Activated T-cell treated with anti-CD3 and anti-CD28 coated beads, Interleukin-2, amount 50 U/mL, for 4 hours (primary cell): Measurements from ENCODE around the gene SNRPD2. TPM values are rescaled to one million over a fixed set of nuclear protein-coding genes. Genes with fewer than 3 reads are reported as not detected.
"Not testable (repeated sequence)": the region's sequence is repeated elsewhere in the genome, so short reads cannot be mapped to it uniquely, and the experiment has no call there.

Source experiments
- ATAC-seq, 2 donors: fragments of 200-7000 bp; cut with Tn5 transposase; one replicate each; pipeline ENCODE4 v1.10.0; 2021
- DNase-seq: peaks from one replicate; pipeline ENCODE4 v3.0.0-alpha.2; 2020
- H3K27me3 Mint-ChIP-seq: one replicate; pipeline ENCODE4 v1.8.0; 2021; ENCODE audit warnings: low read depth, mixed read lengths
- H3K36me3 Mint-ChIP-seq: one replicate; pipeline ENCODE4 v1.8.0; 2022; ENCODE audit warnings: mixed read lengths; ENCODE audit not compliant: insufficient read depth
- H3K4me1 Mint-ChIP-seq: one replicate; pipeline ENCODE4 v1.8.0; 2021; ENCODE audit warnings: low read depth, mixed read lengths
- H3K4me3 Mint-ChIP-seq: one replicate; pipeline ENCODE4 v1.8.0; 2021; ENCODE audit warnings: mild to moderate bottlenecking, moderate library complexity, mixed read lengths
- H3K9me3 Mint-ChIP-seq: one replicate; pipeline ENCODE4 v1.8.0; 2021; ENCODE audit warnings: mixed read lengths
- total RNA-seq, 3 donors: library from RNA; stranded (reverse); gene quantifications; one replicate each; pipeline ENCODE4 v1.2.1, GENCODE V29; 2021

The SNRPD2 gene
- 100 to 1,000 TPM; 903 to 949 (median 911) TPM for total RNA-seq

DNA sequence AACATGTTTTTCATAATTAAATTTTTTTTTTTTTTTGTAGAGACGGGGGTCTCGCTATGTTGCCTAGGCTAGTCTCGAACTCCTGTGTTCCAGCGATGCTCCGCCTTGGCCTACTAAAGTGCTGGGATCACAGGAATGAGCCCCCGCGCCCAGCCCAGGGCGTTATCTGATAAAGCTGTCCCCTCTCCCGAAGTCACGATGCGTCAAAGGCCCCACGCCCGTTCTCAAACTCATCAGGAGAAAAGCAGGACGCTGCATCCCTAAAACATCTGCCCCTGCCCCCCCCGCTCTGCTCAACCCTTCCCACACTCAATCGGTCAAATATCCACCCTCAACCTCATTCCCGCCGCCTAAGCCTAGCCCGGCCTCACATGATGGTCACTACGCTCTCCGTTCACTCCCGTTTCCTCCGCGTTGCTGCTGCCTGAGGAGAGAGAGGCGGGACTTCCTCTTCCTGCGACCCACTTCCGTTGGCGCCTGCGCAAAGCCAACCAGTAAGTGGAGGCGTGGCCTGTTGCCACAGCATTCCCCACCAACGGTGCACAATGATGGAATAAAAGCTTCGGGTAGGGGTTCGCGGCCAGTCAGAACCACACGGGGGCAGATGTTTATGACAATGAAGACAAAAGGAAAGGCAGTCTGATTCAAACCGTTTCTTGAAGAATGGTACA is at the start of gene SNRPD2:
Gene SNRPD2, minus strand, starts transcription at position 438 of the 671 bp plus-strand sequence. Its CDS starts 65 bp downstream, at position 373.
- peak; percentile 53 to 61 for ATAC-seq
- H3K4me3 Mint-ChIP-seq, result peak within 1 kb of the TSS; percentile 94

DNA sequence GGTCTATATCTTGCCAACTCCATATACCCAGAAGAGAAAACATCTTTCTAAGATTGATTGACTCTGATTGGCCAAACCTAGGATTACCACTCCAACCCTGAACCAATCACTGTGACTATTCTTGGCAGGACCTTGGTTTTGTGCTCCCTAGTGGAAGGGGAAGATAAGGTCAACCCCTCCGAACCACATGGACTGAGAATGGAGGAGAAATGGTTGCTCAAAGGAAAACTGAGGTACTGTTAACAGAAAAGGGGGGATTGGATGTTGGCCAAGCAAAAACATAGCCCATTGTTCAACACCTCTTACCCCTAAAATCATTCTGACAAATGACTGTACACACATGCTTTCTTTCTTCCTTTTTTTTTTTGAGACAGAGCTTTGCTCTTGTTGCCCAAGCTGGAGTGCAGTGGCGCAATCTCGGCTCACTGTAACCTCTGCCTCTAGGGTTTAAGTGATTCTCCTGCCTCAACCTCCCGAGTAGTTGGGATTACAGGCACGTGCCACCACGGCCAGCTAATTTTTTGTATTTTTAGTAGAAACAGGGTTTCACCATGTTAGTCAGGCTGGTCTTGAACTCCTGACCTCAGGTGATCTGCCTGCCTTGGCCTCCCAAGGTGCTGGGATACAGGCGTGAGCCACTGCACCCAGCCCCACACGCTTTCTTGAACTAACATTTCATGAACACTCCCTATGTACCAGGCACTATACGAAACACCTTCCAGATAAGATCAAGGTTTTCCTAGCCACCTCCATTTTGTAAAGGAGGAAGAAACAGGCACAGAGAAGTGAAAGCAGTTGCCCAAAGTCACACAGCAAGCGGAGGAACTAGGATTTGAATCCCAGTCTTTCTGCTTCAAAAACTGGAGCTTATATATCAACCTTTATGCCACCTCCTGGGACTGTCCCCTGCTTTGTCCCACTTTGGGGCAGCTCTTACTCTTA is 48.0 kb upstream of the SNRPD2 start:
- no peak for ATAC-seq
- H3K4me1 Mint-ChIP-seq, result no peaks in the 10 kb centered on the region
- H3K36me3 Mint-ChIP-seq, result no peaks in the 10 kb centered on the region
- DNase-seq, result no peak
- no peaks in the 10 kb centered on the region for H3K9me3 Mint-ChIP-seq
- no peak overlapping the region for H3K4me3 Mint-ChIP-seq
- H3K27me3 Mint-ChIP-seq, result peaks cover 11% of the 10 kb centered on the region

More for the DNA sequence above, at the start of gene SNRPD2:
- Mint-ChIP-seq H3K4me1 (peaks cover 24% of the 10 kb centered on the region), H3K9me3 (no peaks in the 10 kb centered on the region), H3K36me3 (peaks cover 27% of the 10 kb centered on the region), H3K27me3 (no peaks in the 10 kb centered on the region)
- DNase-seq, result peak; percentile 87

DNA sequence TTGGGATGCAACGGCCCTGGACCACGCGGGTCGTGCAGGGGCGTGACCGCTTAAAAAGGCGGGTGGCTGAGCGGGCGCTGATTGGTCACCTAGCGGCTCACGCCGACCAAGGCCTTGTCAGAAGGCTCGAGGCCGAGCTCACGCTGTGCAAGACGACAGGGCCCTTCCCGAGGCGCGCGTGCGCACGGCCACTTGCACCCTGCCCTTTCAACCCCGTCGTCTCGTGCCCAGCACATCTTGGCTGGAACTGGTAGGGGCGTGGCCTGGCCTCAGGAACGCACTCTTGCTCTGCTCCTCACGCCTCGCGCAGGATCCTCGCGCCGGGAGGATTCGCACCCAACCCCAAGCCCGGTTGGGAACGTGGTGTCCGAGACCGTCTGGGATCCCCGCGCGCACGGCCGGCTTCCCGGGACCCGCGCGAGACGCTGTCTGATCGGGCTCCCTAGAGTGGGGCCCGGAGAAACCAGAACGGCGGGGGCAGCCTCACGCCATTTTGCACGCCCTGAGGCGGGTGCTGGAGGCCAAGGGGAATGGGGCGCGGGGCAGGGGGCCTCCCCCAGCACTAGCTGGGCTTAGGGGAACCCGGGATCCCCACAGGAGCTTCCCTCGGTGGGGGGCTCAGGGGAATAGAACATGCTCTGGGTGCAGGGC is 41.5 kb upstream of the SNRPD2 start, which contains the start of gene MEIOSIN:
Gene MEIOSIN, plus strand, starts transcription at position 280 of the 651 bp plus-strand sequence. CDS start 1,938 bp downstream, outside the sequence.
- H3K4me1 Mint-ChIP-seq, result peaks cover 18% of the 10 kb centered on the region
- no peaks in the 10 kb centered on the region for H3K36me3 Mint-ChIP-seq
- no peak within 1 kb of the TSS for H3K4me3 Mint-ChIP-seq
- H3K9me3 Mint-ChIP-seq, result no peaks in the 10 kb centered on the region
- no peak for ATAC-seq
- no peaks in the 10 kb centered on the region for H3K27me3 Mint-ChIP-seq
- no peak for DNase-seq

DNA sequence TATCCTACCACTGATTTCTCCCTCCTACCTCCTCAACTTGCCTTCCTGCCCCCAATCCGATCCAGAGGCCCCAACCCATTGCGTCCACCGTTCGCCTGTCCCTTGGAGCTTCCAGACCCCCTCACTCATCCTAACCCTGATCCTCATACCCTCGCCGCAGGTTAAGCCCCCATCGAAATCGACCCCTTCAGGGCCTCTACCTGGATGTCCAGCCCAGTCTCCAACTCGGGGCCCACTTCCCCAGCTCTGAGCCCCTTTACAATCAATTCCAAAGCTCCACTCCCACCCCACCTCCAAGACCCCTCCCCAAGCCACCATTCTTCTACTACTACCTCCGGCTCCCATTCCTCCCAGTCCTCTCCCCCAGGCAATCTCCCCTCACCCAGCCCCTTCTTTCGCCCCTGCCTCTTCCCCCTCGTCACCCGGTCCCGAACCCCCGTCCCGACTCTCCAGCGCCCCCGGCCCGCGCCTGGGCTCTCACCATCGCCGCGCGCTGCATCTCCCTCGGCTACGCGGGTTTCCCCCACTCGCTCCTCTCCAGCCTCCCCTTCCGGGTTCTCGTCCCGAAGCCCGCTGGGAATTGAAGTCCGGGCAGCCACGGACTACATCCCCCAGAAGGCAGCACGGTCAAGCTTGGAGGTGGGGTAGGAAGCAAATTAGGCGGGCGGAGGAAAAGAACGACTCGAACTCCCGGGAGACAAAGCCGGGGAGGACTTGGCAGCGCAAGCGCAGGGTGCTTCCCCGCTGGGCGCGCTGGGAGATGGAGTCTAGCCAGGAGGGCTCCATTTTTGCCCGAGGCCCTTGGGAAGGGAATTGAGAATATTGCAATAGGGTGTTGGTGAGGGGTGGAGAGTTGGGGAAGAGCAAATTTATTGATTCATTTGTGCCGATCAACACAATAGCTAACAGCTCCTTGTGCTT is 38.9 kb upstream of the SNRPD2 start, which contains the start of gene FBXO46:
Gene FBXO46, minus strand, starts transcription at position 529 of the 921 bp plus-strand sequence. CDS start 17,401 bp downstream, outside the sequence.
- ATAC-seq, result peak; percentile 99
- no peaks in the 10 kb centered on the region for H3K36me3 Mint-ChIP-seq
- H3K4me1 Mint-ChIP-seq, result peaks cover 23% of the 10 kb centered on the region
- no peaks in the 10 kb centered on the region for H3K27me3 Mint-ChIP-seq
- H3K4me3 Mint-ChIP-seq, result peak within 1 kb of the TSS; percentile 97
- DNase-seq, result peak; percentile 89
- no peaks in the 10 kb centered on the region for H3K9me3 Mint-ChIP-seq

DNA sequence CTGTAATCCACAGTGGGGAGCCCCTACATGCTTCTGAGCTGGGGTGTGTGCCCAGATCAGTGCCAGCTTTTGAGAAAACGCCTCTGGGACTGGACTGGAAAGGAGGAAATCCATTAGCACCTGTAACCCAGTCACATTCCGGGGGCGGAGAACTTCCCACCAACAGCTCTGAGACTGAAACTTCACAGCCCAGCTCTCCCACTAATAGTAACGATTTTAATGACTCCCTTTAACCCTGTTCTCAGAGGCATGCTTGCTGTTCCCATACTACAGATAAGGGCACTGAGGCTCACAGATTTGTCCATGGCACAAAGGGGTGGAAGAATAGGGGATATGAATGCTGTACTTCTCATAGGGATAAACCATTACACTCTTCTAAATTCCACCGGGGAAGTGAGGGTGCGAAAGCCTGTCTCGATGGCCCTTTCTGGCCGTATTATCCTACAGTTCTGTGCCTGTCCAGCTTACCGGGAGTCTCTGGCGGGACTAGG is 38.1 kb upstream of the SNRPD2 start:
- Mint-ChIP-seq H3K9me3 (no peaks in the 10 kb centered on the region), H3K4me3 (peak overlapping the region; percentile 97), H3K27me3 (no peaks in the 10 kb centered on the region)

DNA sequence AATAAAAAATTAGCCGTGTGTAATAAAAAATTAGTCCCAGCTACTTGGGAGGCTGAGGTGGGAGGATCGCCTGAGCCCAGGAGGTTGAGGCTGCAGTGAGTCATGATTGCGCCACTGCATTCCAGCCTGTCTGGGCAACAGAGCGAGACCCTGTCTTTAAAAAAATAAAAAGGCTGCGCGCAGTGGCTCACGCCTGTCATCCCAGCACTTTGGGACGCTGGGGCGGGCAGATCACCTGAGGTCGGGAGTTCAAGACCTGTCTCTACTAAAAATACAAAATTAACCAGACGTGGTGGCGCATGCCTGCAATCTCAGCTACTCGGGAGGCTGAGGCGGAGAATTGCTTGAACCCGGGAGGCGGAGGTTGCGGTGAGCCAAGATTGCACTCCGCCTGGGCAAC is 36.9 kb upstream of the SNRPD2 start:
- H3K4me3 Mint-ChIP-seq, H3K36me3 Mint-ChIP-seq, H3K27me3 Mint-ChIP-seq, ATAC-seq, DNase-seq, H3K9me3 Mint-ChIP-seq: not testable (repeated sequence)
- H3K4me1 Mint-ChIP-seq, result peaks cover 25% of the 10 kb centered on the region

More for the DNA sequence above, 38.1 kb upstream of the SNRPD2 start:
- Mint-ChIP-seq H3K36me3 (no peaks in the 10 kb centered on the region), H3K4me1 (peaks cover 23% of the 10 kb centered on the region)
- DNase-seq (no peak), ATAC-seq (no peak)

DNA sequence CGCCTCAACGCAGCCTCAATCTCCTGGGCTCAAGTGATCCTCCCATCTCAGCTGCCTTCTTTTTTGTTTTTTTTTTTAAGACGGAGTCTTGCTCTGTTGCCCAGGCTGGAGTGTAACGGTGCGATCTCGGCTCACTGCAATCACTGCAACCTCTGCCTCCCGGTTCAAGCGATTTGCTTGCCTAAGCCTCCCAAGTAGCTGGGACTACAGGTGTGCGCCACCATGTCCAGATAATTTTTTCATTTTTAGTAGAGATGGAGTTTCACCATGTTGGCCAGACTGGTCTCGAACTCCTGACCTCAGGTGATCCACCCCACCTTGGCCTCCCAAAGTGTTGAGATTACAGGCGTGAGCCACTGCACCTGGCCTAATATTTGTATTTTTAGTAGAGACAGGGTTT is 28.3 kb upstream of the SNRPD2 start:
- not testable (repeated sequence) for ATAC-seq, H3K9me3 Mint-ChIP-seq, H3K27me3 Mint-ChIP-seq, H3K4me3 Mint-ChIP-seq, DNase-seq
- peaks cover 39% of the 10 kb centered on the region for H3K4me1 Mint-ChIP-seq
- peaks cover 16% of the 10 kb centered on the region for H3K36me3 Mint-ChIP-seq

DNA sequence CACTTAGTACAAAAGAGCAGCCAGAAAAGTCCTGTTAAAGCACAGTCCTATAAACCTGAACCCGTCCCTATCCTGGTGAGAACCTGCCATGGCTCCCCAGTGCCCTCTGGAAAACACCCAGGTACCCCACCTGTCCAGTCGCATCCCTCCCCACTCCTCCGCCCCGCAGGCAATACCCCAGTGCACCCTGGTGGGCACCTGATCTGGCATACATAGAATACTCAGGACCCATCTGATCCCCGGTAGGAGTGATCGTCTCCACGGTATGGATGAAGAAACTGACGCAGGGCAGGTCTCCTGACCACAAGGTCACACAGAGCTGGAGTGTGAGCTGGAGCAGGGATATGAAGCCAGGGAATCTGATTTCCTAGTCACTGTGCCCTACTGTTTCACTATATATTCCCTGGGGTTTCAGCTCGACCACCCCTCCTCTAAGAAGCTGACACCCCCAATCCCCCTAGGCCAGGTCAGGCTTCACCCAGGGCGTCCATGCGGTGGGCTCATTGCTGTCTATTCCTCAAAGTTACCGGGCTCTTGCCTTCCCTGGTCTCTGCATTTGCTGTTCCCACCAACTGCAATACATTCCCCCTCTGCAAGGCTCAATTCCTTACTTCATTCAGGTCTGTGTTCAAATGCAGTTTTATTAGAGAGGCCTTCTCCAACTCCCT is 26.4 kb upstream of the SNRPD2 start:
- no peaks in the 10 kb centered on the region for H3K9me3 Mint-ChIP-seq
- H3K4me3 Mint-ChIP-seq, result peak overlapping the region; percentile 93
- peaks cover 16% of the 10 kb centered on the region for H3K36me3 Mint-ChIP-seq
- H3K4me1 Mint-ChIP-seq, result peaks cover 43% of the 10 kb centered on the region
- DNase-seq (no peak), ATAC-seq (no peak)
- H3K27me3 Mint-ChIP-seq, result no peaks in the 10 kb centered on the region

DNA sequence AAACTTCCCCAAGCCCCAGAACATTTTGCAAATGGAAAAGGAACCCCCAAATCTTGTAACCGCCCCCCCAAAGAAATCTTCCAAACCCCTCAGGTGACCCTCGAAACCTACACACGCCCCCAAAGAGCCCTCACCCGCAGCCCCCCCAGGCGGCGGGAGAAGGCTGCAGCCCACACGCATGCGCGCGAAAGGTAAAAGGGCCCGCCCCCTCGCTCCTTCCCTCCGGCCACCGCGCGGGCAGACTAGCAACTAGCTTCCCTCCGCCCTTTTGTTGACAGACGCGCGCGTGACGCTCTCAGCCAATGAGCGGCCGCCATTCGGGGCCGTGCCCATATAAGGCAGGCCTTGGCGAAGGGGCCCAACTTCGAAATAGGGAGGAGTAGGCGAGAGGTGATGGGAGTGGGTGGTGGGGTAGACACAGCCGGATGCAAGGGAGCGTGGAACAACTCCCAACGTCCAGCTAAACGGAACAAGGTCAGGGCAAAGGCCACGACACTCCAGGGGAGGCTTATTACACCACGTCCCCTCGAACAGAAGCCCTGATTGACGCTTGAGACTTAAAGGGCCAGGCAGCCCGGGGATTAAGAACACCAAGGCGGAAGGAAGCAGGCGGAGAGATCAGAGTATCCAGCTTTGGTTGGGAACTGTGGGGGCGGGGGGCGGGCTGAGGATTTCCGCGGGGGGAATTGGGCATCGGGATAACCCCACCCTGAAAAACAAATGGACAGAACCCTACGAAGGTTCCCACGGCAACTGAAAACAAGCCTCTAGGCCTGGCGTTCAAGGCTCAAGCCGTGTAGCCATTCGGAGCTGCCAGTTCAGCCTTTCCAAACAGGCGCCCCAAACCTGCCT is 25.6 kb upstream of the SNRPD2 start:
- DNase-seq (peak; percentile 96), ATAC-seq (peak; percentile 95 to 97)
- Mint-ChIP-seq H3K4me3 (peak overlapping the region; percentile 93), H3K27me3 (no peaks in the 10 kb centered on the region), H3K4me1 (peaks cover 43% of the 10 kb centered on the region), H3K36me3 (peaks cover 16% of the 10 kb centered on the region), H3K9me3 (no peaks in the 10 kb centered on the region)

DNA sequence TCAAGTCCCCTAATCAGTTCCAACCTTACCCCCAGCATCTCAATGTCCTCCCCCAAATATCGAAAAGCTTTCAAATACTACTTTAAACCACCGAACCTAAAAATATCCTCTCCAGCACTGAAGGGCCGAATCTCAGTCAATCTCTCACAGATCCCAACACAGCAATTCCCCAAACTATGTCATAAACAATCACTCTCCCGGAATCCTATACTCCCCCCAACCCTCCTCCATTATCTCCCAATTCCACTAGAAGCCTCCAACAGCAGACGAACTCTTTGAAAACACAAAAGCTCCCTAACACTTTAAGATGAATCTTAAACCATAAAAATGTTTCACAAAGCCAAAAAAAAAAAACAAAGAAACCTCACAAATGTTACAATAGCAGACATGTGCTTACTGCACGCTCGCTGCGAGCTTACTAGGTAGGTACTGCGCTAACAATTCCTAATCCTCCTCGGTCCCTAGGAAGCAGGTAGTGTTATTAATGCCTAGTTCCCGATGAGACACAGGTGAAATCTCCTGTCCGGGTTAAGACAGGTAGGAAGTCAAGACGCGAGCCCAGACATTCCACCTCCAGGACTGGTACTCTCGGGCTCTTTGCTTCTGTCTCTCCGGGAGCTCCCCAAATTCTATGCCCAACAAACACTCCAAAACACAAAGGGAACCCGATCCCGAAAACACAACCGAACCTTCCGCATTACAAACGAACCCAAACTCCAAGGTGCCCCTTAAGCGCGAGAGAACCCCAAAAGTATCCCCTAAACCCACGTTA is 24.8 kb upstream of the SNRPD2 start:
- ATAC-seq (no peak), DNase-seq (no peak)
- H3K36me3 Mint-ChIP-seq, result peaks cover 18% of the 10 kb centered on the region
- H3K27me3 Mint-ChIP-seq, result no peaks in the 10 kb centered on the region
- H3K4me3 Mint-ChIP-seq, result peak overlapping the region; percentile 93
- H3K4me1 Mint-ChIP-seq, result peaks cover 43% of the 10 kb centered on the region
- no peaks in the 10 kb centered on the region for H3K9me3 Mint-ChIP-seq

DNA sequence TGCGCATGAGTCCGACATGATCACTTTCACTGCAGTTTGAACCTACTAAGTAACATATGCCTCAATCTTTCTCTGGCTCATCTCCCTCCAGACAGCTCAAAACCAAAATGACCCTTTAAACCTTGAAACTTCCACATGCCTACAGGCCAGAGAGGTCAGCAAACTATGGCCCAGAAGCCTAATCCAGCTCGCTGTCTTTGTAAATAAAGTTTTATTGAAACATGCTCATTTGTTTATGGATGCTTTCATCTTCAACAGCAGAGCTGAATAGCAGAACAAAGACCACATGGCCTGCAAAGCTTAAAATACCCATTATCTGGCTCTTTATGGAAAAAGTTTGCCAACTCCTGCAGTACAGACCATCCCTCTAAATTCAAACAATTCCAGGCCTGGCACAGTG is 23.4 kb upstream of the SNRPD2 start:
- Mint-ChIP-seq H3K4me1 (peaks cover 45% of the 10 kb centered on the region), H3K4me3 (no peak overlapping the region)
- DNase-seq, result no peak

More for the DNA sequence above, 23.4 kb upstream of the SNRPD2 start:
- Mint-ChIP-seq H3K27me3 (no peaks in the 10 kb centered on the region), H3K36me3 (peaks cover 18% of the 10 kb centered on the region), H3K9me3 (no peaks in the 10 kb centered on the region)
- no peak for ATAC-seq
